ENCODE measurements around the gene OR1F1.

DNA sequence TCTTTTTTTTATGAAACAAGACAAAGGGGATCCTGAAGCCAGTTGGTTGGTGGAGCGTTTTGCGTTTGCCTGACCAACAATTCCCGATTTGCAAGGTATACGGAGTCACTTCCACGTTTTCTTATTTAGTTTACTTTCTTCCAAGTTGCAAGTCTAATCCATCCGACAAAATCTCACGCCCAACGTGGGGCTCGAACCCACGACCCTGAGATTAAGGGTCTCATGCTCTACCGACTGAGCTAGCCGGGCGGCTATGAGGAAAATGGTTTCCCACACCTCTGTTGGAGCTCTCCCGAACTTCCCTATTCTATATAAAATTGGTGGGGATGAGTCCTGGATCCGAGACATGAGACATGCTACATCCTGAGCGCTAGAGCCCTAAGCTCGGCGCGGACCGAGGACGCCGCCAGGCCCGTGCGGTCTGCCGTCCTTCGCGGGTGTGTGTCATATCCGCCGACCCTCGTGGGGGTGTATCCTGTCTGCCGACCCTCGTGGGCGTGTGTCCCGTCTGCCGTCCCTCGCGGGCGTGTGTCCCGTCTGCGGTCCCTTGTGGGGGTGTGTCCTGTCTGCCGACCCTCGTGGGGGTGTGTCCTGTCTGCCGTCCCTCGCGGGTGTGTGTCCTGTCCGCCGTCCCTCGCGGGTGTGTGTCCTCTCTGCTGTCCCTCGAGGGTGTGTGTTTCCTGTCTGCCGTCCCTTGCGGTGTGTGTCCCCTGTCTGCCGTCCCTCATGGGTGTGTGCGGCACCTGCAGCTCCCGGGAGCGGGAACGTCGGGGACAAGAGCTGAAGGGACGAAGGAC, 30.6 kb upstream of the OR1F1 start:
- TF ChIP-seq EZH2 (IDR thresholded peaks at IDR 0.05; ENCODE audit: insufficient read depth, poor library complexity, severe bottlenecking), result no peak
- TF ChIP-seq EZH2phosphoT487 (IDR thresholded peaks at IDR 0.05; ENCODE audit: insufficient read depth, low read depth), result no peak

Measured in GM23248 (cell line).